Hindlimb muscle (tissue), 1 donor: ENCODE measurements around the gene SNAPC4. TPM values are rescaled to one million over a fixed set of nuclear protein-coding genes. Genes with fewer than 3 reads are reported as not detected.
"Not testable (repeated sequence)": the region's sequence is repeated elsewhere in the genome, so short reads cannot be mapped to it uniquely, and the experiment has no call there.

Experiments used
- DNase-seq: peaks from one replicate; pipeline ENCODE4 v3.0.0-alpha.2; 2013
- polyA plus RNA-seq: library from polyadenylated mRNA; unstranded; fragments of 120-200 nt; gene quantifications from one replicate; pipeline ENCODE4 v1.2.1, GENCODE V29; 2013; ENCODE audit not compliant: insufficient read length

The SNAPC4 gene
- polyA plus RNA-seq, 1 donor = 7.8 TPM

GRCh38 chr9:136407911-136408310 is 7.9 kb upstream of the SNAPC4 start:
- no peak for DNase-seq

DNA sequence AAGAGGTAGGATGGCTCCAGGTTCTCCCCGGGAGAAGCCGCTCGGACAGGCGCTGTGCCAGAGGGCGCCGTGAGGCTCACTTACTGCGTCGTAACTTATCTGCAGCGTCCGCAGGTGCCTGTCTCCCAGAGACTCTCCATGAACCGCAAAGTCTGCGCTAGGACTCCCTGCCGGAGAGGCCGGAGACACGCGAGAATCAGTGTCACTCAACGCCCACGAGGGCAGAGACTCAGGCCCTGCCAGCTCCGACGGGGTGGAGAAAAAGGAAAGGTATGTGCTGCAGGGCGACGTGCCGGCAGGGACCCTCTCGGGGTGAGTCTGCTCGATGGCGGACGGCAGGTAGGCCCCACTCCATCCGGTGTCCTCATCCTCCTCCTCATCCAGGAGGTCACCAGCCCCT is 7.1 kb upstream of the SNAPC4 start:
- DNase-seq = not testable (repeated sequence)

GRCh38 chr9:136405904-136406303 is 5.9 kb upstream of the SNAPC4 start:
- not testable (repeated sequence) for DNase-seq

GRCh38 chr9:136405481-136405880 is 5.5 kb upstream of the SNAPC4 start:
- no peak for DNase-seq

DNA sequence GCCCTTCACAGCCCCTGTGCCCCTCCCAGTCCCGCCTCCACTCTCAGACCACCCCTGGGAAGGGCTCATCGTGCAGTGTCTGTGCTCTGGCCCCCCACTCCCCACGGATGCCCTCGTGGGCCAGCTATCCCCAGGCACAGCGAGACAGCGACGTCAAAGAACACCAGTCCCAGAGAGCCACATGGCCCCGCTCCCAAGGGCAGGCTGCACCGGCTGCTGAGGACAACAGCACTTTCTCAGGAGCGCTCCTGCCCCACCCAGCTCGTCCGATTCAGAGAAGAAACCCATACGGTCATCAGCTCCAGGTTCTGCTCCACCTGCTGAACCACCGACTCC is 4.8 kb upstream of the SNAPC4 start:
- no peak for DNase-seq

GRCh38 chr9:136403915-136404800 is 4.2 kb upstream of the SNAPC4 start:
- DNase-seq = no peak

DNA sequence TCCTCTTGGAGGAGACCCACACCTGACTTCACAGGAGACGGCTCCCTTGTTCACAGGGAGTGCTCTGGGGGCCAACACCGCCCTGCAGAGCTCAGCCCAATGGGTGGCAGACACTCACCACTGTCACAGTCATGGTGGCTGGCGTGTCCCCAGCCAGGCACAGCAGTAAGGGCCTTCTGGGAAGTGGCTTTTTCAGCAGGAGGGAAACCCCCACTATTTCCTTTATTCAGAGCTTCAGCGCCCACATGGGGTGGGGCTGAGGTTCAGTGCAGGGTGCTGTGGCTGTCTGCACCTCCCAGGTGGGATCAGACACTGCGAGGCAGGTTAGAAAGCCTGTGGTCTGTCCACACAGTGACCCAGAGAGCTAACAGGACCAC is 3.6 kb upstream of the SNAPC4 start:
- DNase-seq = no peak

- DNase-seq = no peak
Measured at GRCh38 chr9:136402067-136402466, 2.1 kb upstream of the SNAPC4 start.

DNA sequence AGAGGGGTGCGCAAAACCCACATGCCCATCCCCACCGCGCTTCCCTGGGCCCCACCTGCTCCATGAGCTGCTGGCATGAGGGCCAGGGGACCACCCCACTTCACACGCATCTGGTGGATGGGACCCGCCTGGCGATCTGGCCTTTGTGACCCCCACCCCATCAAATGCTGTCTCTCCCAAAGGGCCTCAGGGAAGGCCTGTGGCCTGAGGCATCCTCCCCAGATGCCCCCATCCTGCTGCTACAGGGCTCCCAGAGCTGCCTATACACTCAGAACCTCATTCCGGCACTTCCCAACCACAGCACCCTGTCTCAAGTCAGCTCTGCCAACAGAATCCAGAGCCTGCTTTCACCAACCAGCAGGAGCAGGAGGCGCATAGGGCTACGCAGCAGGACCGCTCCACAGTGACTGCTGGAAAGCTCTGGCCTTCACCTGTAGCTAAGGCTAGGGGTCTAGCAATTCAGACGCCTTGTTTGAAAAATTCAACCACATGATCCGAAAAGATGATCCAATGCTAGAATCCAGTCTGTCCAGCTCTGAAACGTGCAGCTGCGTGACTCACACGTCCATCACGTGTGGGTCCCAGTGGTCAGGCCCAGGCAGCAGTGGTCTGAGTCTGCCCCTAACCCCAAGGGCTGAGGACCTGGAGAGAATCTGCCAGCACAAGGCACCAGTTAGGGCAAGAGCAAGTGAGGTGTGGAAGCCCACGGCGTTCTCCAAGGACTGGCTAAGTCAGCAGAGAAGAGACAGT is 1.4 kb upstream of the SNAPC4 start:
- DNase-seq = no peak

GRCh38 chr9:136399176-136400037 is 563 bp downstream of the SNAPC4 start:
- DNase-seq = no peak

GRCh38 chr9:136398286-136398685 is 1.7 kb downstream of the SNAPC4 start:
- no peak for DNase-seq

DNA sequence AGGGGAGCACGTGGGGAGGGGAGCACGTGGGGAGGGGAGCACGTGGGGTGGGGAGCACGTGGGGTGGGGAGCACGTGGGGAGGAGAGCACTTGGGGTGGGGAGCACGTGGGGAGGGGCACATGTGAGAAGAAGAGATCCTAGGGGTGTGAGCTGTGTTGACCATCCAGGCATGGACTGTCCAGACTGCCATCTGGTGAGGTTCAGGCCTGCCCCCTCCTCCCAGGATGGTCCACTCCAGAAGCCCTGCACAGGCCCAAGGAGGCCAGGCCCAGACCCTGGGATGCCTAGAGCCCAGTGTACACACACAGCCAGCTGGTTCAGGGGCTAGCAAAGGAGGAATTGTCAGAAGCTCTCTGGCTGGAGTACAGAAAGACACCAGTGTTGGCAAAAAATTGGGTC is 2.3 kb downstream of the SNAPC4 start:
- DNase-seq = no peak

DNA sequence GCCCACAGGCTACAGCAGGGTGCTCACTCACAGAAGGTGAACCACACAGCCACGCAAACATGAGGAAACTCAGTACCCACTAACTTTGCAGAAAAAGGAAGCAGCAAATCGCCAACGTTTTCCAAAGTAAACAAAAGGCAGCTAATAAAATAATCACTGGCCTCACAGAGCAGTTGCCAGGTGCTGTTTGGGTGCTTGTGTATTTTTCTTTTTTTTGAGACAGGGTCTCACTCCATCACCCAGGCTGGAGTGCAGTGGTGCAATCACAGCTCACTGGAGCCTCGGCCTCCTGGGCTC is 3.8 kb downstream of the SNAPC4 start:
- DNase-seq = no peak

- no peak for DNase-seq
Measured at GRCh38 chr9:136395345-136396218, 4.4 kb downstream of the SNAPC4 start.

DNA sequence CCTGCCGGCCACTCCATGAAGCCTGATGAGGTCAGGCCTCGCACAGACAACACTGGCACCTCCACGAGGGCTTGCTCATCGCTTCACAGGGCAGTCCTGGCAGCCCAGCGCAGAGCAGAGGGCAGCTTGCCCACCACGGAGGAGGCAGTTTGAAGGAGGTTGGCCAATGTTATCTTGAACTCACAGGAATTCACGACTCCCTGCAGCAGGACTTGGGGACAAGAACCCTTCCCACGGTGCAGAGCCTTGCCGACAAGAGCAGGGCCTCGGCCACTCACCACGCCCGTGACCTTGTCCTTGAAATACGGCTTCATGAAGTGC is 5.0 kb downstream of the SNAPC4 start:
- no peak for DNase-seq

DNA sequence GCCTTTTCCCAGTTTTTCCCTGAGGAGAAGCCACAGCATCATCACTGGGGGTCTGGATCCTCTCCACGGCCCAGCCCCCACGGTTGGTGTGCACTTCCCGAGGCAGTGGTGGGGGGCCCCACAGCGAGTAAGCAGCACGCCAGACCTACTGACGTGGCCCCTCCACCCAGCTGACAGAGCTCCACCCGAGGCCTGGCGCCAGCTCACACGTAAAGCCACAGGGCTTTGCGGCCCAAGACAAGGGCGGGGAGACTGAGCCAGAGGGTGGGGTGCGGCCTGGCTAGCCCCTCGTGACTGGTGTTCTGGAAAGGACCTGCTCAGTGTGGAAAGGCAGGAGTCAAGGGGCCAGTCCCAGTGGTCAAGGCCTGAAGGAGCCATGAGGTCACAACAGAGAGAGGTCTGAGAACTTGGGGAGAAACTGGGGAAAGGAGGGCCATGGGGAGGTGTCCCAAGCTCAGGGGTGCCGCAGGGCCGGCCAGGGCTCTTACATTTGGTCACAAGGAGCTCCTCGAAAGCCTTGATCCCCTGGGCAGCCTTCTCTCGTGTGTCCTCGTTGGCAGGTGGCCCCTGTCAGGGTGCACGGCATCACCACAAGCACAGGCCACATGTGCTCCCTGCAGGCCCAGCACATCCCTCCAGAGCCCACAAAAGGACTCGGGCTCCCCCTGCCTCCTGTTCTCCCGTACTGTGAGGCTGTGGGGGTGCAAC is 5.5 kb downstream of the SNAPC4 start:
- no peak for DNase-seq

GRCh38 chr9:136393531-136393930 is 6.4 kb downstream of the SNAPC4 start:
- no peak for DNase-seq

GRCh38 chr9:136392538-136393449 is 7.2 kb downstream of the SNAPC4 start:
- no peak for DNase-seq

DNA sequence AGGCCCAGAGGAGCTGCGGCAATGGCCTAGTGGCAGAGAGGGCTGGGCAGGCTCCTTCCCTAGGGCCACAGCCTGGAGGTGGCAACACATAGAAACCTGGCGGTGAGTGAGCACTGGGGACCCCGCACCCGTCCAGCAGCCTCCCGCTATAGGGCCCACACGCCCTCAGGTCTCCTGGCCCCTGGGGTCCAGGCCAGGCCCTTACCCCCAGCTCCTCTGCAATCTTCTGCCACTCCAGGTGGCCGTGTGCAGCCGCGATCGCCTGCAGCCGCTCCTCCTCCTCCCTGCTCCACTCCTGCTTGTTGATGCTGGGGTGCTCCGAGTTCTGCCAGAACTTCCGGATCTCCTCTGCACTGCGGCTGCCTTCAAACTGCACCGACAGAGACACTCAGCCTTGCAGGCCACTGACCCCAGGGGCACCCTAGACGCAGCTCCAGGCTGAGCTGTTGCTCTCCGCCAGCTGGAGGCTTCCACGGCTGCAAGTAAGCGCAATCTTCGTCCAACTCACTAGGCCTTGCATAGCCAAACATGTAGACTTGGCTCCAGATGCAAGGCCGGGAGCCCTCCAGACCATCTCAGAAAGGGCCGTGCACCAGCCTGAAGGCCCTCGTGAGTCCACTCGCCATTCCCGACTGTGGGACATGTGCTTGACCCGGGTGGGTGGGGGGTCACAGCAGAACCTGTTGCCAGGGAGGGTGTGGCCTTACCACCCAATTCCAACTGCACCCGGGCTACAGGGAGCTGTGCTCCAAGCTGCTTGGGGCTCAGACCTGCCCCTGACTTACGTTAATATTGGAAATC is 8.0 kb downstream of the SNAPC4 start:
- no peak for DNase-seq

- no peak for DNase-seq
Measured at GRCh38 chr9:136389396-136389795, 10.6 kb downstream of the SNAPC4 start.
